ENCODE data around the gene COG5. TPM values are rescaled to one million over a fixed set of nuclear protein-coding genes. Genes with fewer than 3 reads are reported as not detected.
"Not testable (repeated sequence)": the region's sequence is repeated elsewhere in the genome, so short reads cannot be mapped to it uniquely, and the experiment has no call there.

COG5 gene
- polyA plus RNA-seq, 4 donors, result 27.7 to 43.1 (median 37.7) TPM

DNA sequence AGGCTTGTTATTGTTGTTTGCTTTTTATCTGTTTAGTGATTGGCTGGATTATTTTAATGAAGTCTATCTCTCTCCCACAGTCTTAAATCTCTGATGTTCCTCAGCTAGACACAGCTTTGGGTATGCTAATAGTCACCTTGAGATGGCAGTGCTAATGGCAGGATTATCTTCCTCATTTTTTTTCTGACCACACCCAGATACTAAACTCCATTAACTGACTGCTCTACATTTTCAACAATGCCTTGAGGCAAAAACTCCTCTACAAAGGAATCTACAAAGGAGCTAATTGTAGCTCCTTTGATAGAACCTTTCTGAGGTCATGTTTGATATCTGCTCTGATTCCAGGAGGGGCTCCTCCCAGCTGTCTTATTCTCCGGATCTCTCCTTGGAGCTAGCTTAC is 272.3 kb downstream of the COG5 start:
- DNase-seq (ENCODE audit: low read depth in 4 of 4, low spot score in 3 of 4), result no peak

DNA sequence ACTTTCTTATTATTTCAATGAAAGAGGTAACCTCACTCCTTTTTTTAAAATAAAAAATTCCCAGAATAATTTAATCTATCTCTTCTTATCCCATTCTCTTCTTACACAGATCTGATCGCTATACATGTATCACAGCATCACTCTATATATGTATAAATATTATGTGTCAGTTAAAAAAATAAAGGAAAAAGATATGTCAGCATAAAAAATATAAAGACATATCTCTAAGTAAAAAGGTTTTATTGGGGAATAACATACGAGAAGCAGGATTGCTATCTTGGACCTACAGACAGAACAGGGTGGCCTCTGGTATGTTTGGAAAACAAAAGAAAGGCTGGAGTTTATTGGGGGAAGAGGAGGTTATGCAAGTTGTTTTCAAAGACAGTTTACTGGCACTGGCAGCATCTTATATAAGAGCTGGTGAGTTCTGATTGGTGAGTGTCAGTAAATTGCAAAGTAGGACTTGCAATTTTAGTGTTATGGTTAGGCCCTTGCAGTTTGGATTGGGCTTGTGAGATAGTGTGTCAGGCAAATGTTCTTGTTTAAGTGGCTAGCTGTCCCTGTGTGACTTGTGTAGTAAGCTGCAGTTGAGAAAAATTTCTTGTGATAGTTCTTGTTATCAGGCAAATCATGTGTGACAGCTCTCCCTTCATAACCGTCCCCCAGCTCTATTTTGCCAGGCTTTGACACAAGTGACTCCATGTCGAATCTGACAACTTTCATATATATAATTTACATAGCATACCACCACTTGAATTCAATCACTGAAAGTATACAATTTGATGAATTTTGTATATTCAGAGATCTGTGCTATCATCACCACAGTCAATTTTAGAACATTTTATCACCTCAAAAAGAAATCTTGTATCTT is 276.7 kb downstream of the COG5 start:
- no peak for DNase-seq (ENCODE audit: low read depth in 4 of 4, low spot score in 3 of 4)

DNA sequence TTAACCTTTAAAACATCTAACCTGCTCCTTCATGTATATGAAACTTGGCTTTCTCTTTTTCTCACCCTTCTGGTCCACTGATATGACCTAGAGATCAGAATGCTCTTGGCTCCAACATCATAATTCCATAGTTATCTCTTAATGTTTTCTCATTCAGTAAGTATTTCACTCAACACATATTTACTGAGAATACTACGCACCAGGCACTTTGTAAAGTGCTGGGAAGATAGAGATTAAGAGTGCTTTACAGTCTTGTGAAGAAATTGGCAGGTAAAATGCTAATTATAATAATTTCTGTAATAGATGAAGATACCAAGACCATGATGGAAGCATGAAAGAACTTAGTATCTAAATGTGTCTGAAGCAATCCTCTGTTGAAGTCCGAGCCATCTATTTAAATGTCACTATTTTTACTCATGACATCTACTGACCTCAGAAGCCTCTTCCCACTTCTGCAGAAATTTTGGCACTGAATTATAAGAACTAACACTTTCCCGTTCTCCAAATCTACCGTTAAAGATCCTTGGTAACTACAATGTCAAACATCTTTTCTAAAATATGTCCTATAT is 278.7 kb downstream of the COG5 start:
- DNase-seq (ENCODE audit: low read depth in 4 of 4, low spot score in 3 of 4), result no peak

DNA sequence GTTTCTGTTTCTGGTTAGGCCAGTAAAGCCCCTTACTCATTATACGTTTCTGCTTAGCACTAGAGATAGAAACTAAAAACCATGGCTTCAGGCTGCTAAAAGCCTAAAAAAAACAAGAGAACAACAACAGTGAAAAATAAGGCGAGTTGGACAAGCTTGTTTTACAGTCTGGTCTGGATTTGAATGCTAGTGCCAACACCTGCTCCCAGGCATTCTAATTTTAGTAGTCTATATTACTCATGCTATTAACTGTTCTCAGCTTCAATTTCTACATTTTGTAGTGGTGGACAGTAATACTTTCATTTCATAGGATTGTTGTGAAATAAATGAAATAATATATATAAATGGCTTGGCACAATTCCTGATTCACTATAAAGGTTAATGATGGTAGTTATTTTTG is 286.4 kb downstream of the COG5 start:
- DNase-seq (ENCODE audit: low read depth in 4 of 4, low spot score in 3 of 4), result no peak

DNA sequence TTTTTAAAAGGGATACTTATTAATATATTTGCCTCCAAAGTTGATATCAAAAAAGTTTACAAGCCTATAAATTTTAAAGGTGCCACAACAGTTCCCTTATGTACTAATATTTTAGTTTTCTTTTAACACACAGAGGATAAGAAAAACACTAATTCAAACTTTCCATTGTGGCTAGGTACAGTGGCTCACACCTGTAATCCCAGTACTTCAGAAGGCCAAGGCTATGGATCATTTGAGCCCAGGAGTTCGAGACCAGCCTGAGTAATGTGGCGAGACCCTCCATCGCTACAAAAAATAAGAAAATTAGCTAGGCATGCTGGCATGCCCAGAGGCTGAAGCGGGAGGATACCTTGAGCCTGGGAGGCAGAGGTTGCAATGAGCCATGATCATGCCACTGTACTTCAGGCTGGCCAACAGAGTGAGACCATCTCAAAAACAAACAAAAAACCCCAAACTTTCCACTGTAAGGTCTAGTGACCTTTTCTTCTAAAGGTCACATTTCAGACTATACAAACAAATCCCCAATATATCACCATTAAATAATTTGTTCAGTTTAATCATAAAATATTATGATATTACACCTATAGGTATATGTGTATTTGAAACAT is 287.4 kb downstream of the COG5 start:
- DNase-seq (ENCODE audit: low read depth in 4 of 4, low spot score in 3 of 4), result no peak

DNA sequence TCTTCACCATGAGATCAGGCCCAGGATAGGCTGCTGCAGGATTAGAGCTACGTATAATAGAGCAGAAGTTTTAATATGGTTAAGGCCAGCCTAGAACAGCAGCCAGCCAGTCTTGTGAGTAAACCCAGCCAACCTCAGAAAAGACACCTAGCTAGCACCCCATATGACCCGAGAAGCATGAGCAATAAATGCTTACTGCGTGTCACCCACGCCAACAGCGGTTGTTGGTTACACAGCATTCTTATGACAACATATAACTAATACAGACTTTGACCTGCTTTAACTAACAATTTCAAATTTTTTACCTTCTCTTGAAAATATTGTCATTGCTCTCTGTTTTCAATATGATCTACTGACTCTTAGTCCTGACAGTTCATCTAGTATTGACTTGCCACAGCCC is 289.2 kb downstream of the COG5 start:
- no peak for DNase-seq (ENCODE audit: low read depth in 4 of 4, low spot score in 3 of 4)

DNA sequence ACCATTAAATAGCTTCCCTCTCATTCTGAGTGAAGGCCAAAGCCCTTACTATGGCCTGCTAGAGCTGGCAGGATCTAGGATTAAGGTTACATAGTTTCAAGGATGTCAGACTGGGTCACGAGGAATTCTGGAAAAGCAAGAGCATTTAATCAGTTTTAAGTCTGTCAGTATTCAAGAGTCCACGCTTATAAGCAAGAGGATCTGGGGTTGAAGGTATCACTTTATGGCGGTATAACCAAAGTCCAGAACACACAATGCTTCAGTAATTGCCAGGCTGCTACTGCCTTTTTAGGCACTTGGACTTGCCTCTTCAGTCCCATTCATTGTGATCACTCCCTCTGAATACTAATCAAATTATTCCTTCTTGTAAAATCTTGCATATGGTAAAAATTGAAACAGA is 293.9 kb downstream of the COG5 start:
- DNase-seq (ENCODE audit: low read depth in 4 of 4, low spot score in 3 of 4), result no peak

DNA sequence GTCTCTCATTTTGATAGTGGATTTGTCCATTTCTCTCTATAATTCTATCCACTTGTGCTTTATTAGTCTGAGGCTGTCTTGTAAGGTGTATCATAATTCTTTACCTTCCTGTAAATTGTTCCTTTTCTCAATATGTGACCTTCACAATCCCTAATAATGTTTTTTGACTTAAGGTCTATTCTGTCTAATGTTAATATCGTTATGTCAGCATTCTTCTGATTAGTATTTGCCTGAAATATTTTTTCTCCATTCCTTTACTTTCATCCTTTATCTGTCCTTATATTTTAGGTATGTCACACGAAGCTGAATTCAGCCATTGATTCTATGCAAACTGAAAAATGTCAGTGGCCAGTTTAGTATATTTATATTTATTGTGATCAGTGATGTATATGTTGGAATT is 295.1 kb downstream of the COG5 start:
- no peak for DNase-seq (ENCODE audit: low read depth in 4 of 4, low spot score in 3 of 4)

DNA sequence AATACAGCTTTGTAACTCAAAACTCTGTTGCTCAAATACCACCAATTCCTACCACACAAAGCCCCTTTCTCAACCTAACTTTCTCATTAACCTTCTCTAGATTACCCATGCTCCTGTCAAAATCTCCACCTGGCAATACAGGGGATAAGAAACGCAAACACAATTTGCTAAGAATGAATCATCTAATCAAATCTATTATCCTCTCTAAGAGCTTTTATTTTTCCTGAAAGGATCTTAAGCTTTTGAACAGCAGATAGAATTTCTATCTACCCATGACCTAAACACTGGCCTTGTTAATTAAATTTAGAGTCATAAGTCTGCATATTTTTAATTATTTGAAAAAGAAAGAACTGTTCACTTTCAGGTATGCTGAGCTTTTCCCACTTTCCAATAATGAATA is 296.6 kb downstream of the COG5 start:
- no peak for DNase-seq (ENCODE audit: low read depth in 4 of 4, low spot score in 3 of 4)

DNA sequence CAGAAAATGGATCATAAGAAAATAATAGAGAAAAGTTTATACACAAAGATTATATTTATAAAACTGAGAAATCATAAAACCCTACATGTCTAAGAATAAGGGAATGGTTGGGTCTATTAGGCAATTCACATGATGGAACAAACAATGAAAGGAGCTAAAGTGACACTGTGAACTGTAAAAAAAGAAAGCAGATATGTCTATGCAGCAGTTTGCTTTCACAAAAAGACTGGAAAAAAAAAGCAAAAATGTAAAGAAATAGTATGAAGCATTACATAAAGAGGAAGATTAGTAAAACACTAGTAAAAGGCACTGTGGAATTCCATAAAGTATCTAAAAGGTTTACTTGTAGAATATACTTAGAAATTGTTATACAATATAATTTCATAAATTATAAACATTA is 299.0 kb downstream of the COG5 start:
- DNase-seq (ENCODE audit: low read depth in 4 of 4, low spot score in 3 of 4), result no peak

DNA sequence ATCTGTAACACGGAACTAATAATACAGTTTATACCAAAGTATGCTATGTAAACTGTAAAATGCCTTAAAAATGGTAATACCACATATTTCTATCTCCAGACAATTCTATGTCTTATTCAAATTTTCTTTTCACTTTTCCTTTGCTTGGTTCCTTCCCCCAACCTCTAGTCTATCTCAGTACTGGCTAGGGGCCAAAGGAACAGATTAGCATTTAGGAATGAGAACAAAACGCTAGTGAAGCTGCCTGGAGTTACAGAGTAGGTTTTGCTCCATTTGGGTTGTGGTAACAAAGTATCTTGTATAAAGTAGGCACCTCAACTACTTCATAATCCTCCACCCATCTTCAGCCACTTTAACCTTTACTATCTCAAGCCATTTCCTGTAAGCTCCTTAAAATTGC is 300.9 kb downstream of the COG5 start:
- no peak for DNase-seq (ENCODE audit: low read depth in 4 of 4, low spot score in 3 of 4)

DNA sequence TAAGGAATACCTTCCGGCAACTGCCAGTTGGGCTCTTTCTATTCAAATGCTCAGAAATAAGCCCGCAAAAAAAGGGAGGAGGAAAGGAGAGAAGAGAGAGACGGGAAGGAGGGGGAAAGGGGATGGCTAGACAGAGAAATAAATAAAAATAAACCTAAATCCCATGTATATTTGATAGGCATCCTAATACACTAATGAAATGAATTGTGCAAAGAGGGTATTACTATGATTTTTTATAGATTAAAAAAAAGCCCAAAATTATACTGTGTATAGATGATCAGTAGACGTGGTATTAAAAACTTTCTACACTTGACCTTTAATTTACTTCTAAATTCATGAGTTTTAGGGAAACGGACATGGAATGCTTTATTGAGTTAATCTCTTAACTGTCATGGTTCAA is 305.0 kb downstream of the COG5 start:
- DNase-seq (ENCODE audit: low read depth in 4 of 4, low spot score in 3 of 4), result no peak

DNA sequence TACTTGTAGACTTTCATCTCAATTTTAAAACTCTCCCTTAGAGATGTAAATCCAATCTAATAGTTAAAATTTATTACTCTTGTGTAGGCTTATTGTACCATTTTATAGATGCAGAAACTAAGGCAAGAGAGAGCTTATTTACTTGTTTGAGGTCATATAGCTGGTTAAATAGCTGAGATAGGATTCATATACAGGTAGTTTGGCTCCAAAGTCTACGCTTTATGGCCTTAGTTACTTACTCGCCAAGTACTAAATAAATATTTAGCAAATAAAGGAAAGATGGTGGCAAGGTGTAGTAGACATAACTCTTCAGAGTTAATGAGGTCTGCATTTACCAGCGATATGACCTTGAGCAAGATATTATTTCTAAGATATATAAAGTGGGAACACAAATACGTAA is 308.1 kb downstream of the COG5 start:
- no peak for DNase-seq (ENCODE audit: low read depth in 4 of 4, low spot score in 3 of 4)

DNA sequence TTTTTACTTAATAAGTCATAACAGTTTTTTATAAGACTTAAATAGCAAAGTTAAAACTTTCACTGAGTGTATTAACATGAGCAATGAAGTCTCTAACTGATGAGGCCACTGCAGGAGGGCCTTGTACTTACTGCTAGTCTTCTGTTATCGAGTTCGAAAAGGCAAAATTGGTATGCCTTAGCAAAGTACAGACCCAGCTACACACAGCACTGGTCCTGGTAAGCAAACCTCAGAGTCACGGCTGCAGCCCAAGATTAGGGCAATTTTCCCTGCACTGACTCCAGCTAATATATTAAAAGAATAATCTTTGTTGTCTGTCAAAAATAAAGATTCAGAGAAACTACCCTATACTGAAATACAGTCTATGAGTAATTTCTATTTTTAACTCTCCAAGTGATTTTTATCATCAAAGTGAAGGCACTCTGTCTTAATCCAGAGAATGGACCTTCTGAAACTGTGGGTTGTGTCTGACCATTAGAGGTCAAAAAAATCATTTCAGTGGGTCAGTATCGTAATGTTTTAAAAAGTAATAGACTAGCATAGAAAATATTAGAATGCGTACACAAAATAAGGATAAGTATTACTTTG is 309.2 kb downstream of the COG5 start:
- no peak for DNase-seq (ENCODE audit: low read depth in 4 of 4, low spot score in 3 of 4)

DNA sequence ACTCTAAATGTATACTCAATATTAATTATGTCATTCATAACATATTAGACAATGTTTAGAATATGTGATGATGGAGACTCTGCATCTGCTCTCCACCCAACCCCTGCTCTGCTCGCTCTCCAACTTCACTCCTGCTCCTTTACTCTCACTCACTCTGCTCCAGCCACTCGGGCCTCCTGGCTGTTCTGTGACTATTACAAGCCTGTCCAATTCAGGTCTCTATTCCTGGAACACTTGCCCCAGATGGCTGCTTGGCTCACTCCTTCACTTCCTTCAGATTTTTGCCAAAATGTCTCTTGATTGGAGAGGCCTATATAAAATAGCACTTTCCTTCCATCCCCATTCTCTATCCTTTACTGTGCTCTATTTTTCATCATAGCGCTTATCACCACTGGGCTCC is 310.1 kb downstream of the COG5 start:
- no peak for DNase-seq (ENCODE audit: low read depth in 4 of 4, low spot score in 3 of 4)

DNA sequence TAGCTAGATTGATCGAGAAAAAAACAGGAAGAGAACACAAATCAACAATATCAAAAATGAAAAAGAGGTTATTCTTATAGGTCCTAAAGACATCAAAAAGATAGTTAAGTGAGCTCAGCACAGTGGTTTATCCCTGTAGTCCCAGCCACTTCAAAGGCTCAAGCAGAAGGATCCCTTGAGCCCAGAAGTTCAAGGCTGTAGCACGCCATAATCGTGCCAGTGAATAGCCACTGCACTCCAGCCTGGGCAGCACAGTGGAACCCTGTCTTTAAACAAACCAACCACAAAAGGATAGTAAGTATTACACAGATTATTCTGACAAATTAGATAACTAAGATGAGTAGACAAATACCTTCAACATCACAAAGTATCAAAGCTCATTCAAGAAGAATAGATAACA is 311.8 kb downstream of the COG5 start:
- no peak for DNase-seq (ENCODE audit: low read depth in 4 of 4, low spot score in 3 of 4)

DNA sequence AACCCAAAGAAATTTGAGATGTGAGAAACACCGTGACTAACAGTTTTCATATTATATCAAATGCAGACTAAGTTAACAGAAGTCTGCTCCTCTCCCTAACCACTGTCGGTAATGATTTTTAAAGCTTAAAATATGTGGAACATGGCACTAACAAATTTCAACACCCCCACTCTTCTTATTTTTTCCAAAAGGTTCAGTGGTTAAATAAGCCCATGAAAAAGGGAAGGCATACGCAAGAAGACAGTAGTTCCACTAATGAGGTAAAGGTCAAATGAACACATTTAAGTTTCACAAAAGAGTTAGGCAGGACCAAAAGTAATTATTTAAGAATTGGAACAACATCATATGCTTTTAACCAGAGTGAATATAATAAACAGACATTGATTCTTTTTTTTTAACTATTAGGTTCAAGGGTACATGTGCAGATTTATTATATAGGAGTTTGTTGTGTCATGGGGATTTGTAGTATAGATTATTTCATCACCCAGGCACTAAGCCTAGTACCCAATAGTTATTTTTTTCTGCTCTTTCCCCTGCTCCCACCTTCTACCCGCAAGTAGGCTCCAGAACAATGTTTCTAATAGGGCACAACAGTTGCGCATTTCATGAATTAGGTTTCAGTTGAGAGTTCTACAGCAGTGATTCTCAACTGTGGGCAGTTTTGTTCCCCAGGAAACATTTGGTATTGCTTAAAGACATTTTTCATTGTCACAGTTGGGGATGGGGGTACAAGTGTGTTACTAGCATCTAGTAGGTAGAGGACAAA is 315.0 kb downstream of the COG5 start:
- no peak for DNase-seq (ENCODE audit: low read depth in 4 of 4, low spot score in 3 of 4)

DNA sequence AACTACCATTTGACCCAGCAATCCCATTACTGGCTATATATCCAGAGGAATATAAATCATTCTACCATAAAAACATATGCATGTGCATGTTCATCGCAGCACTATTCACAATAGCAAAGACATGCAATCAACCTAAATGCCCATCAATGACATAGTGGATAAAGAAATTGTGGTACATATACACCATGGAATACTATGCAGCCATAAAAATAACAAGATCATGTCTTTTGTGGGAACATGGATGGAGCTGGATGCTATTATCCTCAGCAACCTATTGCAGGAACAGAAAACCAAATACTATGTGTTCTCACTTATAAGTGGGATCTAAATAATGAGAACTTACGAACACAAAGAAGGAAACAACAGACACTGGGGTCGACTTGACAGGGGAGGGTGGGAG is 316.9 kb downstream of the COG5 start:
- not testable (repeated sequence) for DNase-seq (ENCODE audit: low read depth in 4 of 4, low spot score in 3 of 4)

DNA sequence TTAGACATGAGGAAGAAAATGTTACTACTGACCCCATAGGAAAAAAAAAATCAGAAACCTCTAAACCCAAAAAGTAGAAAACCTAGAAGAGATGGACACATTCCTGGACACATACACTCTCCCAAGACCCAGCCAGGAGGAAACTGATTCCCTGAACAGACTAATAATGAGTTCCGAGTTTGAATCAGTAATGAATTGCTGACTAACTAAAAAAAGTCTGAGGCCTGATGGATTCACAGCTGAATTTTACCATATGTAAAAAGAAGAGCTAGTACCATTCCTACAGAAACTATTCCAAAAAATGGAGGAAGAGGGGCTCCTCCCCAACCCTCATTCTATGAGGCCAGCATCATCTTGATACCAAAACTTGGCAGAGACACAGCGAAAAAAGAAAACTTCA is 319.1 kb downstream of the COG5 start:
- DNase-seq (ENCODE audit: low read depth in 4 of 4, low spot score in 3 of 4), result no peak

DNA sequence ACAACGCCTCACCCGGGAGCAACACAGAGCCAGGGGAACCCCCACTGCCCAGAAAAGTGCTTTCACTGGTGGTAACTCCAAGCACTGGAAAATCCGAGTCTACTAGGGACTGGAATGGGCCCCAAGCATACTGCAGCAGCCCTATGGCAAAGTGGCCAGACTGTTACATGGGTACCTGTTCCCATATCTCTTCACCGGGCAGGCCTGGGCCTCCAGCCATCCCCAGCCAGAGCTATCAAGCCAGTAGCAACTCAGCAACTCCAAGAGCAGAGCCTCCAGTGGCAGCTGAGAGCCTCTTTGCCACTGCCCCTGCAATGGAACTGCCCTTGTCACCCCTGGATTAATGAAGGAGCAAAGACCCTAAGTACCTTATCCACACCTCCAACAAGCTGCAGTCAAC is 321.5 kb downstream of the COG5 start:
- DNase-seq (ENCODE audit: low read depth in 4 of 4, low spot score in 3 of 4), result no peak

DNA sequence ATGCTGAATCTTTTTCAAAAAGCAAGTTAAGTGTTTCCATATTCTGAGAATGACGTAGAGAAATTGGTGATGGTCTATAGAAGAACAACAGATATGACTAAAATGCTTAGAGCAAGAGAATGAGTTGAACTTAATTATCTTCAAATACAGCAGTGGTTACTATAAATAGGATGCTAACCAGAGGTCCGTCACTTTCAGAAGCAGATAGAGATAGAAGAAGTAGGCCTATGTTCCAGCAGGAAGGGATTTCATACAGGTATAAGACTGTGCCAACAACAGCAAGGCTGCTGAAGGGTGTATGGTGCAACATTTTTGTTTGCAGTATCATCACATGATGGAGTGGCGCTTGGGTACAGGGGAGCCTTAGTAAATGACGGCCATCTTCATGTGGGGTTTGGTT is 326.3 kb downstream of the COG5 start:
- DNase-seq (ENCODE audit: low read depth in 4 of 4, low spot score in 3 of 4), result no peak
